Posterior vena cava (tissue), 2 donors: ENCODE results near the gene AMER2. TPM values are rescaled to one million over a fixed set of nuclear protein-coding genes. Genes with fewer than 3 reads are reported as not detected.

ENCODE experiments used
- DNase-seq: peaks from one replicate; pipeline ENCODE4 v3.0.0-alpha.2; 2020; ENCODE audit warnings: low spot score
- intact Hi-C, 2 donors: fragments of 100-400 bp; cut with DNase I; formaldehyde crosslinking; loops; one replicate each; pipeline versions ENCODE4 v1.14.1 to v1.14.2; 2022 to 2023
- total RNA-seq, 2 donors: library from RNA; stranded (reverse); fragmentation: NEBNext Ultra II Directional; extraction: Animal tissue kit (Norgen Biotek cat#: 25700); gene quantifications; one replicate each; pipeline ENCODE4 v1.2.1, GENCODE V29; 2021
- donor health status: DM: yes; HTN: yes; CAD: no.
- donor health status: DM: yes; HTN: yes; CAD: no.

Gene AMER2
- total RNA-seq, 2 donors from 2014 or later: not detected

GRCh38 chr13:25190256-25190655 lies 18.2 kb upstream of the AMER2 start:
- DNase-seq: no peak

GRCh38 chr13:25187596-25187995 lies 15.5 kb upstream of the AMER2 start:
- intact Hi-C loops: no loop called here
- no peak for DNase-seq

More at GRCh38 chr13:25190256-25190655, 18.2 kb upstream of the AMER2 start:
- intact Hi-C loops: no loop called here

GRCh38 chr13:25186187-25186586 lies 14.1 kb upstream of the AMER2 start:
- intact Hi-C loops: no loop called here
- no peak for DNase-seq

GRCh38 chr13:25181597-25181996 lies 9.5 kb upstream of the AMER2 start:
- intact Hi-C loops: no loop called here
- DNase-seq: no peak

- DNase-seq: no peak
- intact Hi-C loops: no loop called here
These were observed 8.9 kb upstream of the AMER2 start for GRCh38 chr13:25180775-25181537.

GRCh38 chr13:25179832-25180774 lies 8.0 kb upstream of the AMER2 start:
- DNase-seq: no peak
- intact Hi-C loops: no loop called here

- no peak for DNase-seq
- intact Hi-C loops: no loop called here
These were observed 6.9 kb upstream of the AMER2 start for GRCh38 chr13:25179011-25179410.

GRCh38 chr13:25178070-25178469 lies 6.0 kb upstream of the AMER2 start:
- intact Hi-C loops: no loop called here
- DNase-seq: no peak

GRCh38 chr13:25177636-25178035 lies 5.5 kb upstream of the AMER2 start:
- DNase-seq: no peak
- intact Hi-C loops: no loop called here

- no peak for DNase-seq
- intact Hi-C loops: no loop called here
These were observed 4.9 kb upstream of the AMER2 start for GRCh38 chr13:25177012-25177411.

GRCh38 chr13:25175431-25175830 lies 3.3 kb upstream of the AMER2 start:
- intact Hi-C loops: no loop called here
- no peak for DNase-seq

GRCh38 chr13:25175026-25175425 lies 2.9 kb upstream of the AMER2 start:
- intact Hi-C loops: no loop called here
- no peak for DNase-seq

GRCh38 chr13:25174304-25174703 lies 2.2 kb upstream of the AMER2 start:
- intact Hi-C loops: no loop called here
- no peak for DNase-seq

- DNase-seq: no peak
These were observed 179 bp upstream of the AMER2 start for GRCh38 chr13:25172303-25172630.

GRCh38 chr13:25171170-25171516 lies 945 bp downstream of the AMER2 start:
- intact Hi-C loops: no loop called here
- DNase-seq: no peak

More at GRCh38 chr13:25172303-25172630, 179 bp upstream of the AMER2 start:
- intact Hi-C loops: no loop called here

- no peak for DNase-seq
- intact Hi-C loops: no loop called here
These were observed 1.5 kb downstream of the AMER2 start for GRCh38 chr13:25170554-25171111.

GRCh38 chr13:25169951-25170553 lies 2.0 kb downstream of the AMER2 start:
- intact Hi-C loops: no loop called here
- no peak for DNase-seq

GRCh38 chr13:25169356-25169755 lies 2.7 kb downstream of the AMER2 start:
- no peak for DNase-seq
- intact Hi-C loops: no loop called here

GRCh38 chr13:25168790-25169189 lies 3.3 kb downstream of the AMER2 start:
- DNase-seq: no peak
- intact Hi-C loops: no loop called here
